HG03342 (cell line): ENCODE results near the gene EMILIN2.
"Not testable (repeated sequence)": the region's sequence is repeated elsewhere in the genome, so short reads cannot be mapped to it uniquely, and the experiment has no call there.

Experiments used
- ATAC-seq: cut with Tn5 transposase; IDR thresholded peaks from one replicate; pipeline ENCODE4 v1.9.1; 2021; ENCODE audit warnings: mild to moderate bottlenecking, moderate library complexity; ENCODE audit not compliant: unreplicated experiment

EMILIN2 gene

DNA sequence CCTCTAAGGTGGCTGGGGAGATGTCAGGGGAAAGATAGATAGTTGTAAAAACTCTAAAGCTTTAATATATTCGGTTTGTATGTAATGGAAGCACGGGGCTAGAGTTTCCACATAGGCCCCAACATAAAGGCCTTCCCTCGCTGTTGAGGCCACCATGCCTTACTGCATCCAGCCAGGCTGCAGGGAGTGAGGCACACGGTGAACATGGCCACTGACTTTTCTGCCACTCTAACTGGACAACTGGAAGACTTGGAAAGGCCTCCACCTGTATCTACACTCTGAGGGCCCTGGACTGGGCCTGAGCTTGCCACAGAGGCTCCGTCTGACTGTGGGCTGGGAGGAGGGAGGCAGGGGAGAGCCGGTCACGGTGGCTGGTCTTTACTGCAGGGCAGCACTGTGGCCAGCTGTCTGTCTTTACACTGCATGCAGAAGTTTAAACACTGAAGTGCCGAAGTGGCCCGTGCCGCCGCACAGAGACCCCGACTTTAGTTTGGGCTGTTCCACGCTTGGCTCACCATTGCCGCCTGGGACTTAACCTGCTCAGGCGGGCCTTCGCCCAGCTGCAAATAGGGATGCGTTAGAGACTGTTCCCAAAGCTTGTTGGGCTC lies 66.7 kb downstream of the EMILIN2 start:
- no peak for ATAC-seq

DNA sequence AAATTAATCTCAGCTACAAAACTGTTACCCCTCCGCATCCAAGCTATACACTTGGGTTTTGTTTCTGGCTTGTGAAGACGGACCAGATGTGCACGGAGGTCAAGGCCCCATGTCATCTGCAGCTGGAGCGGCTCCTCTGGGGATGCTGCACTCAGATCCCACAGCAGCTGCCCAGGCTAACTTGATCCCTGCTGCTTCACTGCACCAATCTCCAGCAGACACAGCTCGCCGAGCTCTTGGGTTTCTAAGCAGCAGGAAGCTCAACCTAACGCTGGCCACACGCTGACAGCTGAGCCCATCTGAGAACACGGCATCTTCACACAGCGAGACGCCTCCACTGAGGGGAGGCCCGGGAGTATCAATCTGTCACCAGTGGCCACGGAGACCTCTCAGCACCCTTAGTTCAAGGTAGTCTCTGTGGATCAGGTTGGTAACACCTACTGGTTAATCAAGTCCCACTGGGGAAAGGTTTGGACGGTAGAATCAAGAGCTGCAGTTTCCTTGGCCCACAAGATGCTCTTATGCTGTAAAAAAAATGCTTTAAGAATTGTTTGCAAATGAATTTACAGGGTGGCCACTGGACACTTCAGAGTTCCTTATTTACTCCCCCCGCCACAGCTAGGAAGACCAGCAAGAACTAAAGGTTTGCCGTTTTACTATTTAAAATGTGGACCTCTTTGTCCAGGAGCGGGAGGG lies 67.5 kb downstream of the EMILIN2 start:
- ATAC-seq, result no peak

DNA sequence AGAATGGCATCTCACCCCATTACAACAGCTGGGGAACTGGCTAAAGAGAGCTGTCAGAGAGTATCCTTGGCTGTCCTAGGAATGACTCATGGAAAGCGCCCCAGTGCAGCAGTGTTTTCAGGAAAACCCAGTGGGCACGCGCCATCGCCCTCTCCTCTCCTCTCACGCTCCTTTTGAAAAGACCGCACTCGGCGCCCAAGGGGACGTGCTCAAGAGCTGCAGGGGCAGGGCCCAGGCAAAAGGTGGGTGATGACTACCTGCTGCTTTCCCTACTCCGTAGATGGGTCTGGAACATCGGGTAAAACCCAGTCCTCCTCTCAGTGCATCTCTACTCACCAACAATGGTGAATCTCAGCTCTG lies 68.1 kb downstream of the EMILIN2 start:
- no peak for ATAC-seq

DNA sequence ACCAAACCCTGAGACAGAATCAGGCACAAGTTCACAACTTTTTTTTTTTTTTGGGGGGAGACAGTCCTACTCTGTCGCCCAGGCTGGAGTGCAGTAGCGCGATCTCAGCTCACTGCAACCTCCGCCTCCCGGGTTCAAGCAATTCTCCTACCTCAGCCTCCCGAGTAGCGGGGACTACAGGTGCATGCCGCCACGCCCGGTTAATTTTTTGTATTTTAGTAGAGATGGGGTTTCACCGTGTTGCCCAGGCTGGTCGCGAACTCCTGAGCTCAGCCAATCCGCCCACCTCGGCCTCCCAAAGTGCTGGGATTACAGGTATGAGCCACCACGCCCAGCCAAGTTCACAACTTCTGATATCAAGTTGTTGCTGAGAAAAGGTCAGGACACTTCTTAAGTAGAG lies 68.7 kb downstream of the EMILIN2 start:
- not testable (repeated sequence) for ATAC-seq

DNA sequence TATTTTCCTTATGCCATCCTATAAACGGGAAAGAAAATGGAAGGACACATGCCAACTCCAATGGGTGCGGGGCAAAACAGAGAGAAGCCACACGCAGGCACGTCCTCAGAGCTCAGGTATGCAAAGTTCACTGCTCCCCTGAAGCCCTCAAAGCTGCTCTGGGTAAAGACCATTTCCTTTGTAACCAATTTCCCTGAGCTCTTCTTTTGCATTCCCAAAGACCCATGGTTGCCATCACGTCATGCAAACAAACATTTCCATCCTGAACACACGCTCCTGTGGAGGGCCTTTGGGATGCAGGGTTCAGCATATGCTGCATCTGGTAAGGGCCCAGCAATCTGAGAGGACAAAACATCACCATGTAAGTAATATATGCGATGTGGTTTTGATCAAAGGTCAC lies 69.4 kb downstream of the EMILIN2 start:
- no peak for ATAC-seq

DNA sequence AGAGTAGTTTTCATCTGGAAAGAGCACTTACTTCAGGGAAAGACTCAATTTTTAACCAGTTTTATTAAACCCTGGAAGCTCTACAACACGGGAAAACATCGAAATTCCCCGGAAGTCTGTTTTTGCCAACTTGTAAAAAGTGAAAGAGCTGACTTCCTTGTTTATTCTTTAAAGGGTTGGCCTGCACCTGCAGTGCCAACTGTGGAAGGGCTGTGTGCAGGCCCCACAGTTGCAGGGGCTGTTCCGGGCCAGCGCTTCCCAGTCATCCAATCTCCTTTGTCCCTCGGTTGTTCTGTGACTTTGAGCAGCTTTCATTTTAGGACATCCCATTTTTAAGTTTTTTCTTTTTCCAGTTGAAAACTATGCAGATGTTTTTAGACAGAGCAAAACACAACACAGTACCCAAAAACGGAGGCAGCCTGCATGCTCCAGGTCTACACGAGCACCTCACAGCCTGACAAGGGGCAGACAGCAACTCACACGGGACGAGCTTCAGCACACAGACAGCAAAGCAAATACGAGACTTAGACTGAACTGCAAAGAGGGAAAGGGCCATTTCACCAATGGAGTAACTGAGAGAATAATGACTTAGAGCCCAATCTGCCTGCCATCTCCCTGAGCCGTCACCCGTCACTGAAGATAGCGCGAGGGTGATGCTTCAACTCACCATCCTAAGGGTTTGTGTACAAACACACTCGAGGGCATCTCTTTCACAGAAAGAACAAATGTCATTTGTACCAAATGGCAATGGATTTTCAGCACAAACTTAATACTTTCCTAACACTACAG lies 70.6 kb downstream of the EMILIN2 start:
- no peak for ATAC-seq

DNA sequence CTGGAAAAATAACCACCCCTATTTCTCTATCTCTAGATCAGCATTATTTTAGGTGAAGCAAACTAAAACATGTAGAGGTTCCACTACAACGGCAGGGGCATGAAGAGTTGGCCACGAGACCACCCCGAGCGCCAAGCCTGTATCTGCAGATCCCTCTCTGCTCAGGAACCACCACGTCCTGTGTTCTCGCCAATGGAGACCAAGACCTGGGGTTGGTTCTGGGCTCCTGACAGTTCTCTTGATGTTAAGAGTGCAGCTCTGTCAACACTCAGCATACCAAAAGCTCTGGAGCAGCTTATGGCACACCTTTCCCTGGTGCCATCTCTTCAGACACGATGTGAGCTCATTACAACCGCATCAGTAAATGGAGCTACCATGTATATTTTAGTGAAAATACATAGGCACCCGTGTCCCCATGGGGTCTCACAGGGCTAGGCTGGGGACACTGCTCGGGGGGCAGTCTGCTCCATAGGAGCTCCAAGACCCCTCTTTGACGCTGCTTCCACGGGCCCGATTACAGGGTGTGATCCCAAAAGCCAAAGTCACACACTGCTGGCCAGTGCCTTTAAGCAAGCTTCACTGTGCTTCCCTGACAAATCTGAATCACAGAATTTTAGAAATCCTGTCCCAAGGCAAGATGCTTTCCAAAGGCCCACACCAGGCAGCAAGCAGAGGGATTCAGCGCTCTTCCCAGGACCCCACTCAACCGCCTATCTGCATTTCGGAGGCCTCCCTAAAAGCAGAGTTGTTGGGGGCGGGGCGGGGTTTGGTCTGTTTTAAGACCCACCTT lies 72.2 kb downstream of the EMILIN2 start:
- no peak for ATAC-seq

DNA sequence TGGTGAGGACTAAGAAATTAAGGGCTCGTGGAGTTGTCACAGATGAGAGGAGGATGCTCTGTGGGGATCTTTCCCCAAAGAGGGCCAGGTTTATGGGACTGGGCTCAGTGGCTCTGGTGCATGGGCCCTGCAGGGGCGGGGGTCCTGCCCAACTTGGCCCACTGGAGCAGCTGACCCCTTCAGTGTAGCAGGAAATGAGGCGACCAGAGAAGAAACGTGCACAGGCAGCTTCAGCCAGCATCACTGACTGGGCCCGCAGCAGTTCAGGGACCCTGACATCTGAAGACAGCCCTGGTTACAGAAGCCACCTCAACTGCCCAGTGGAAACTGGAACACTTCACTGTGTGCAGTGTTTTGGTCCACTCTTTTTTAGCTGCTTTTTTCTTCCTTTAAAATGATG lies 72.8 kb downstream of the EMILIN2 start:
- no peak for ATAC-seq

DNA sequence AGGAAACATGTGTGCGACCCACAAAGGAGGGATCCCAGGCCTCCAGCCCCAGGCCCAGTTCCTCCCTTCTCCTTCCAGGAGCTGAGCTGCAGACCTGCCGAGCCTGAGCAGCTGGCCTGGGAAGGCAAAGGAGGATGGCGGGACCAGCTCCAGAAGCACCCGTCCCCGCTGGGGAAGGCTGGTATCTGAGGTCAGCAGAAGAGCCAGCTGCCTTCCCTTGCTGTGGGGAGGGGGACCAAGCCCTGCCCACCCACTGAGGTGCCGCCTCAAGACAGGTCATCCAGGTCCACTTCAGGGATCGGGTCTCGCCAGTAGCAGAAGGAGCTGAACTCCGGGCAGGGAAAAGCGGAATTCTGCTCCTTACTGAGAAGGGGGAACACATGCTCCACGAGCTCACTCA lies 73.2 kb downstream of the EMILIN2 start:
- no peak for ATAC-seq

DNA sequence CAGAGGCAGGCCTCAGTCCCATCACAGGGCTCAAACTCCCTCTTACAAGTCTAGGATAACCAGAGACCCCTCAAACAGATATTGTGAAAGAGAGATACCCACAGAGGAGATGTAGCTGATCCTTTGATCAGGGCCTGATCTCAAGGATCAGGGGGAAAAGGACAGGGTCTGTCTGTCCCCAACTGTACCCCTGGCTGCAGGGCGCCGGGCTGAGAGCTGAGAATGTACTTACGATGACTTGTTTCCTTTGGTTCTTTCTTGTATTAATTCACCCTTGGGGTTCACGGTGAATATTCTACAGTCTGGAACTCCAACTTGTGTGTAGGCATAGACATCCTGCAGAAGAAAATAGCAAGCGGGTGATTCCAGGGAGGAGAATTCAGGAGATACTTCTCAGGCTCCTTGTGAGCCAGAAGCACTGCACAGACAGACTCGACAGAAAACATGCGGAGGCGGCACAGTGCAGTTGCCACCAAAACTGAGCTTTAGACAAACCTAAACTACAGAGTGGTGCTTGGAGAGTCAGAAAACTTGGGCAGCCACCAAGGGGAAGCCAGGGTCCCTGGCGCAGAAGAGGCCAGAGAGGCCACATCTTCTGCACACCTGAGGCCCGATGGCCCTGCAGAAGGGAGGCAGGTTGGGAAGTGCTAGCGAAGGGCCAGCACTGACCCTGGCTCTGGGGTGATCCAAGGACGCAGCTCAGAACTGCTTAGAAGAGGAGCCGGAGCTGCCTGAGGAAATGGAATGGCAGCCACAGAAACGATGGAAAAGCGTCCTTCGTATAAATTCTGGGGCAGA lies 73.9 kb downstream of the EMILIN2 start:
- no peak for ATAC-seq

DNA sequence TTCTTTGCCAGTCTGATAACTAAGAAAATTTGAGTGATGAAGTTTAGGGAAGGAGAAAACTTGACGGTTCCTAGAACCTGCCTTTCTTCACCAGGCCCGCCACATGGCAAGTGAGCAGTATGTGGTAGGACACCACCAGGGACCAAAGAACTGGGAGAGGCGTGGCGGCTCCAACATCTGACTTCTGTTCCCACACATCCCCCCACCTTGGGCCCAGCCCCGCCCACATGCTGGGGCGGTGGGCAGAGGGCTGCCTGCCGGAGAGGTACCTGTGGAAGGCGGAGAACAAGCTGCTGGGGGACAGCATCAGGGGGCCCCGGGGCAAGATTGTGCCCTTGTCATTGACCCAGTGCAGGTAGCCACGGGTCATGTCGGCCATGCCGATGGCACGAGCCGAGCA lies 75.0 kb downstream of the EMILIN2 start:
- no peak for ATAC-seq

DNA sequence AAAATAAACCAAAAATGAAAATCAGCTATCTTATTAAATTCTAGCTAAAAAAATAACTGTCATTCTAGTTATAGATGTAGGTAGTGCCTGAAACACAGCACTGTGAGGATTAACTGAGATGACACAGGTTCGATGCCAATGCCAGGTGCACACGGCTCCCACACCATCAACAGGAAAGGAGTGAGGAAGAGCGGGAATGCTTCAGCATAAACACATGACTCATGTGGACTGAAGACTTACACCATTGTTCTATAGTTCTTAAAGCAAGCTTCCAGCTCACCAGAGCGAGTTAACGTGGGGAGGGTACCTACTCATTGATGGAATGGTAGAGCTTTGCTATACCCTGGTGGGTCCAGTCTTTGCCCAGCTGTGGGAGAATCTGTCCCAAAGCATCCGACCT lies 76.7 kb downstream of the EMILIN2 start:
- no peak for ATAC-seq

DNA sequence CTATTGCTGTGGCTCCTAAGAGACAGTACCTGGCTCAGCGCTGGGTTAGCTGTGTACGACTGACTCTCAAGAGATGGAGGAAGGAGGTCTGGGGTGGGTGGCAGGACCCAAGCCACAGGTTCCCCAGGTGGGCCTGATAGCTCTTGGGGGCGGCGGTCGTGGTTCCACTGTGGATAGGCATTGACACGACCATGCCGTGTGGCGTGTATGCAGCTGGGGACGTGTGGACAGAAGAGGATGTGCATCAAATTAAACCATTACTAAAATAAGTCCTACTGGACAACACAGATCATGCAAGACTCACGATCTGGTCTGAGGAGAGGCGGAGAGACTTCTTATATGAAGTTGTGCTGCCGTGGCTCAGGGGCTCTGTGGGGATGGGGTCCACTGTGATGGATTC lies 78.1 kb downstream of the EMILIN2 start:
- ATAC-seq, result no peak

DNA sequence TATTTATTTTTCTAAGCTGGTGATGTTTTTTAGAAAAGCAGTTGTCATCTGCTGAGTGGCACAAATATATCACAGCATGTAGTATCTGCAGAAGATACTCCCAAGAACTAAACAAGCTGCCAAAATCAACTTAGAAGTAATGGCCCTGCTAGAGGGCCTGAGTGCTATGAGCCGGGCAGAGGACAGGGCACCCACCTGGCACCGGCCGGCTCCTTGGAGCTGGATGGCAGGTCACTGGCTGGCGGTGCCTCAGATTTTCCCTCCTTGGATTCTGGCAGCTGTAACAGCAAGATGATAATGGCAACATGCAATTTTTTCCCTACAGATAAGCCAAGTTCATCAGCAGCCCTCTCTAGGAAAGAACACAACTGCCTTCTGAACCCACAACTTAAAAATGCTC lies 79.7 kb downstream of the EMILIN2 start:
- ATAC-seq, result no peak

DNA sequence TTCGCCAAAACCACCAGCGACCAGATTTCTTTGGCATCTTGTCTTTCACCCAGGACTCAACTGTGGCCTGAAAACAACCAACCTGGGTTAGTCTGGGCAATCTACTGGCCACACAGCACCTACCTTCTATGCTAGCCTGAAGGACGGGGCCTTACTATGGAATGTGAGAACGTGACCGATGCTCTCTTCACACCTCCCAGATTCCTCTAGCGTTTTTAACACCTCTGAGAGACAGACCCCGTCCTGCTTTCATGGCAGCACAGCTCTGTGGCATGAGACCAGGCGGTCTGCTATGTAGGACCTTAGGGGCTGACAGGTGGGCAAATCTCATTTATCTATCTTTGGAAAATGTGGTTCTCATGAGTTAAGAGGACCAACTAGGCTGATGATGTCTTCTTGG lies 80.9 kb downstream of the EMILIN2 start:
- ATAC-seq, result no peak

DNA sequence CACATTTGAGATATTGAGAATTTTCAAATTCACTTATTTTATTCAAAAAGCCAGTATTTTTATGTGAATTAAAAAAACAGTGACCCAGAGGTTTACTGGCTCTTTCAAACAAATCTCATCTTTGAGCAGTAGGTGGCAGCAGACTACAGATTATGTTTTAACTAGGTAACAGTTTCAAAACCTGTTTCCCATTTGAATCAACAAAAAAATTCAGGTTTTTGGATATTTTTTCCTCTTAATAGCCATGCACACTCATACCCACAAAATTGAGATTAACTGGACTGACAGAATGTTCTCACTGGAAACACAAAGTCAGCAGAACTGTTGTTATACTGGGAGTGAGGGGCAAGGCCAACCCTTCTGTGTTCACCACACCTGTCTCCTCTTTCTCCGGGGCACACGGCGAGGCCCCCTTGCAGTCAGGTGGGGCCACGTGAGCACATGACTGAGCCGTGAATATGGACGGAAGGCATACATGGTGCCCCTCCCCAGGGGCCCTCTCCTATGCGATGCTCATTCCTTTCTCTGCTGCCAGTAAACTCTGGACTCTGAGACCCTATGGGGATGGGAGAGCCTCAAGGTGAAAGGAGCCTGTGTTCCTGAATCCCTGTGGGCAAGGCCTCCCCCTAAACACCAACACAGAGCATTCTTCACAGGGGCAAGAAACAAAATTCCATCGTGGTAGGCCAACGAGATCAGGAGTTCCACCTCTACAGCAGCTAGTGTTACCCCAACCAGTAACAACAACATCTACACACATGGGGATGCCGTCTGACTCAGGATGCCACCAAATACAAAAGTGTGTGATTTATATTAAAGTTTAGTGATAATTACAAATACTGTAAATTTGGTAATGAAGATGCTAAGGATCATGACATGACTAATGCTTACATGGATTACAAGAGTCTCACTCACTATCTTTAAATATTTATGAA lies 85.7 kb downstream of the EMILIN2 start:
- no peak for ATAC-seq

DNA sequence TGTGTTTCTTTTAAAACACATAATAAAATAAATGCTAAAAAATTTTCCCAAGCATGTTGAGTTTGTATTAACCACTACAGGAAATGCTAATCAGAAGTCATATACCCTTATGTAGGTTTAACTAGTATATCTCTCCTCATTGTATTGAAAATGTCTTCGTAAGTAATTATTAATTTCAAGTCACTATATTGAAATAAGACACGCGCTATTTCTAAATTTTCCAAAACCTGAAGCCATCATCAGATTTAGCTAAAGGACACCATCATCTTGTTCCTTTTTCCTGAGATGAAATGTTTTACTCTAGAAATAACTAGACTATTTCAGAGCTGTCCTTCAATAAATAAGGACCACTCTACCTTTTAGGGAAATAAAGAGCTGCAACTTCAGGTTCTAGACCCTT lies 87.2 kb downstream of the EMILIN2 start:
- ATAC-seq, result no peak

DNA sequence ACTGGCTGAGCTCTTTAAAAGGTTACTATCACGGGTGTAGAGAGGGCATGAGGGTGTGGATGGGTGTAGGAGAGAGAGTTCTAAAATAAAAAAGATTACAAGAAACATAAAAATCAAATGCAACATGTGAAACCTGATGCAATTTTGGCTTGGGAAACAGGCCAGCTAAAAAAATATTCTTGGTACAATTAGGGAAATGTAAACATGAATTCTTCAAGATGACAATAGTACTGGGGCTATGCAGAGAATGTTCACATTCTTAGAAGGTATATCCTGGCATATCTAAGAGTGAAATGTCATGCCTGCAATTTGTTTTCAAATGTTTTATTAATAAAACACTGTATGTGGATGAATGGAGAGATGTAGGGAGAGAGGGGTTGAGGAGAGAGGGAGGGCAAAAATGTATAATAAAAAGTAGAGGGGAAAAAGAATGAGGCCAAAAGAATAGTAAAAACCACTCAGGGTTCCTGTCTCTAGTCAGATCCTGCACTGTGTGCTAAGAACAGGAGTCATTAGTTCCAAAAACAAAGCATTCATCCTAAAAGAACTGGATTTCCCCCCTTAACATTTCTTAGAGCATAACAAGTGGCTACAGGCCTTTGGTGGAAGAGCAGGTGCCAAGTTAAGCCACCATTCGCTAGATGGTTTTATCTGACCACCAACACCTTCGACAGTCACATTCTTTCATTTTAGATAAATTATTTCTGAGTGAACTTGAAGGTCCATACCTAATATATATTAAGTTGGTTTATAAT lies 88.8 kb downstream of the EMILIN2 start:
- no peak for ATAC-seq

DNA sequence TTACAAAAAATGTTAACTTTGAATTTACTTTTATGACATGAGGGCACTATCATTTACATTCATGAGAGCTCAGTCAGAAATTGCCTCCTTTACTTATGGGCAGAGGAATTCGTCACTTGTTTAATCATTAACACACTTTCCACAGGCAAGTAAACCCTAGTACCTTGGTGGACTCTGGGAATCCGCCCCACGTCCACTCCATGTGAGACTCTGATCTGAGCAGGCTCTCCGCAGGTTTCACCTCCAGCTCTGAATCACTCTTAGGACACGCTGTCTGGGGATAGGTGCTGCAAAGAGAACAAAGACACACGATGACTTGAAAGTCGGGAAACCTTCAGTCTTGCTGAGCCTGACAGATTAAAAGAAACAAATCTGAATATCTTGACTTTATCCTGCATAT lies 92.5 kb downstream of the EMILIN2 start:
- no peak for ATAC-seq
